GM21447 (cell line): ENCODE measurements around the gene SLX4IP.

Source experiments
- ATAC-seq: cut with Tn5 transposase; IDR thresholded peaks from one replicate; pipeline ENCODE4 v1.9.1; 2021; ENCODE audit not compliant: unreplicated experiment

Gene SLX4IP

DNA sequence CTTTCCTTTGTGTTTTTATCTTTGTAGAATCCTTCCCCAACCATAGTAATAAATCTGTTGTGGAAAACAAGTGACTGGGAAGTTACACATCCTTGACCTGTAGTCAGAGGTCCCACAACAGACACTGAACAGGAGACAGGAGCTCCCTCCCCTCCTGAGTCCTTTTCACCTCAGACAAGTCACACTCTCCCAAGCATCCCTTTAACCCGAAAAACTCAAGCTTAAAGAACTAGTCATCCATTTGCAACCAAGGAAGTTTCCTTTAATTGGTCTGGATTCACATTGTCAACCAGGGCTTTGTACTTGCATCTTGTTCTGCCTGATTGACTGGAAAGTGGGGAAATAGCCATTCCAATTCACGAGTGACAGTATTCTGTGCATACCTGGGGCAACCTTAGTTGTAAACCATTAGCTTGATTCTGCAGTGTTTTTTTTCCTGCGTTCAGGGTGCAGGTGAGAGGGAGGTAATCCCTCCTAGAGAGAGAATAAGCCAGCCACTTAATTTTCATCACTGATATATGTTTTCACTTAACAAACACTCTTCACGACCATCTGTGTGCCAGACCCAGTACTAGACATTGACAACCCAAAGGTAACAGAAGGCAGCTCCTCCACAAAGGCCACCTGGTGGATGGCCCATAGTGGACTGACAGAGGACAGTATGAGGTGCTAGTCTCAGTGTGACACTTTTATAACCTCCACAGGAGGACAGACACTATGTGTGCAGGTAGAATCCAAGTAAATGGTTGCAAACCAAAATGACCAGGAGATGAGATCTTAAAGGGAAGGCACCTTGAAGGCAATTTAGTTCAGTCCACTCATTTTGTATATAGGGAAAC lies 112.4 kb downstream of the SLX4IP start:
- no peak for ATAC-seq

DNA sequence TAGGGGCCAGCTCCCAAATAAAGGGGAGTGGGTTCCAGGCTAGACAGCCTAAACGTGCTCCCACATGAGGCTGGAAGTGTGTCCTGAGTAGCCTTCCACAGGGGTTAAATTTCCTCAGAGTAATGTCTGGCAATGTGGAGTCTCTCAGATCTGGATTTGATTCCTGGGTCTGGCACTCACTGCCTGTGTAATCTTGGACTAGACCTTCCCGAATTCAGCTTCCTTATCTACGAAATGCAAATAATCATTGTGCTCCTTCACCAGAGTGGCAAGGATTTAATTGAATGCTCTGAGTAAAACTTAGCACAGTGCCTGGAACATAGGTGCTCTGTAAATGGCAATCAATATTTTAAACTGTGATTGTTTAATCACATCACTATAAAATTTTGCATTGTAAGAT lies 114.4 kb downstream of the SLX4IP start:
- no peak for ATAC-seq

DNA sequence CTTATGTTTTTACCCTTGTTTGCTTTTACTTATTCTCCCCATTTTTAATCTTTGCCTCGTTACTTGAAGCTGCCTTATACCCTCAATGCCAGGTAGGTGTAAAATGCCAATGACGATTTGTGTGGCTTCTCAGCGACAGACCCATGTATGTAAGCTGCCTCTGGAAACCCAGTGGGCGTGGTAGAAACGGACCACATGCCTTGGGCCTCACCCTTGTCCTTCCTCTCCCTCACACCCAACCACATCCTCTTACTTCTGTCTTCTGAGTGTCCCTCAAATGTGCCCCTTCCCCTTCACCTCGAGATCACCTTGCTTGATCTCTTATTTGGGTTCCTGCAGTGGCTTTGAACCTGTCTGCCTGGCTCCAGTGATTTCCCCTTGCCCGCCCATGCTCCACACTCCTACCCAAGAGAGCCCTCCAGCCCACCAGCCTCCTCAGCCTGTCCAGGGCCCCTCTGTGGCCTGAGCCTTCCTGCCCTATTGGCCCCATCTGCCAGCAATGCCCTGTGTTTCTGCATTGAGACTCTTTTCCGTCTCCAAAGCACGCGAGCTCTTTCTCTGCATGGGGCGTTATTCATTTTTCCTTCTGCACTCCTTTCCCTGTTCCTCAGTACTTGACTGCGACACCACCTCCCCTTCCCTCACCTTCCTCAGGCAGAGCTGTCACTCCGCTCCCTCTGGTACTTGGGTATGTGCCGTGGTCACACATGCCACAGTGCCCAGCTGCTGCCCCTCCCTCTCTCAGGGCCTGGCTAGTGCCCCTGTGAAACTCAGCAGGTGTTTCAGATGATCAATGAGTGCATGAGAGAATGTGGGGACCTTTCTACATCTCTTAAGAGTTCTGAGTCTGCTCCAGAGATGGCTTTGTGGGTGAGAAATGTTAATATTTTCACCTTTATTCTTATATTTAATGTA lies 115.4 kb downstream of the SLX4IP start:
- ATAC-seq: no peak

DNA sequence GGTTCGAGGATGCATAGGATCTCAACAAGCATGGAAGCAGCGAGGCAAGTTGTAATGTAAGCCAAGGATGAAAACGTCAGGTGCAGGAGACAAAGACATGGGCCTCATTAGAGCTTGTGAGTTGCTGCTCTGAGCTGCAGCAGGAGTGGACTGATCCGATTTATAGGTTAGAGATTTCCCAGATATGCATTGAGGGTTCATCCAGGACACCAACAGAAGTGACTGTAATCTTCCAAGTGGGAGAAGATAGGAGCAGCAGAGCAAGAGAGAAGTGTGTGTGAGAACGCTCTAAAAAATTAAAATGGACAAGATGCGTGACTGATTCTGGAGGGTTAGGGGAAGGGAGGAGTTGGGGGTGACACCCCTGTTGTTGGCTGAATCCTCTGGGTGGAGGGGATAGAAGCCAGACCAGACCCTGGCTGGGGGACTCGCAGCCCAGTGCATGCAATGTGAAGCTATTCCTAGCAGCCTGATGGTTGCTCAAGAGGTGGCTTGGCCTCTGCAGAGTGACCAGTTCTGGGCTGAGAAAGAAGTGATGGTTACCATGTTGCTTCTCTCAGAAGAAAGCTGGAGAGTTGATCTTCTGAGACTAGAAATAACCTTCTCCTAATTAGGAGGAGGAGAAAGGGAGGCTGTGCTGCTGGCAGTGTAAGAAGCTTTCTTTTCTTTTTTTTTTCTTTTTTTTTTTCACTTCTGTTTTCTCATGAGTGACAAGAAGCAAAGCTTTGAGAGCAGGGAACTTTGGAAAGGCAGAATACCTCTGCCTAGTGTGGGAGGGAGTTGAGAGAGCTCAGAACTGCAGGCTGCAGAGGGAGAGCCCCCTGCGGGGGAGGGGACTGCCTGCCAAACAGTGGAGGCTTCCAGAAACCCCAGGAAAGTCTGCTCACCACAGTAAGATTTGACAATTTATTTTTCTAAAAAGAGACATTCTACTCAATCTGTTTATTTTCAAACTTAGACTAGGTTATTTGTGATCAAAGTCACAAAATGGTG lies 116.9 kb downstream of the SLX4IP start:
- peak; percentile 77 for ATAC-seq

DNA sequence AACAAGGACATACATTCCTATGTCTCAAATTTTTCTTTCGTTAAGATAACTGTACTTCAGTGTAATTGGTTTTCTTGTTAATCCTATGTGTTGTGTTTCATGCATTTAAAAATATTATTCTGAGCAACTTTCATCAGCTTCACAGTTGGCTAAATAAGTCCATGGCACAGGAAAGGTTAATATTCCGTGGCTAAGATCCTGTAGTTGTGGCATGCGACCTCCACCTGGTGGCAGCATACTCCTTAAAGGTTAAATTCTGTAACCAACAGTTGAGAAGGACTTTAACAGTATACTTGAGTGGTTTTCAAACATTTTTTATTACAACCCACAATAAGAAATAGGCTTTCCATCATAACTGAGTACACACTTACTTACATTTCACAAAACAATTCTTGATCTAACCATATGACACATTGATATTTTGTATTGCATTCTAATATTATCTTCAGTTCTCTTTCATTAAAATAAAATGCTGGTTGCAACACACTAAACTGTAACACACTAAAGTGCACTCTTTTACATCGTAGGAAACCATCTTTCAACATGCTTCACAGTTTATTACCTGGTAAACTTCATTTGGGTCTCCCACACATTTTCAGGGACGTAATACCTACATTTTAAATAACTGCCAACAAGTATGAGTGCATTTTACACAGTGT lies 118.3 kb downstream of the SLX4IP start:
- ATAC-seq: no peak

DNA sequence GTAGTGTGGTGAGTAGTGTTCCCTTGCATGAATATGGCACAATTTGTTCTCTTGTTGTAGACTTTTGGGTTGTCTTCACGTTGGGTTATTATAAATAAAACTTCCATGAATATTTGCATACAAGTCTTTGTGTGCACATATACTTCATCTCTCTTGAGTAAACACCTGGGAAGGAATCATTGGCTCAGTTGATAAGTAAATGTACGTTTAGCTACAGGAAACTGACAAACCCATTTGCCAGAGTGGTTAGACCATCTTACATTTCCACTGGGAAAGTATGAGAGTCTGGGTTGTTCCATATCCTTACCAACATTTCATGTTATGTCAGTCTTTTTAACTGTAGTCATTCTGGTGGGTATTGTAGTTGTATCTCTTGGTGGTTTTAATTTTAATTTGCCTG lies 119.2 kb downstream of the SLX4IP start:
- ATAC-seq: no peak

DNA sequence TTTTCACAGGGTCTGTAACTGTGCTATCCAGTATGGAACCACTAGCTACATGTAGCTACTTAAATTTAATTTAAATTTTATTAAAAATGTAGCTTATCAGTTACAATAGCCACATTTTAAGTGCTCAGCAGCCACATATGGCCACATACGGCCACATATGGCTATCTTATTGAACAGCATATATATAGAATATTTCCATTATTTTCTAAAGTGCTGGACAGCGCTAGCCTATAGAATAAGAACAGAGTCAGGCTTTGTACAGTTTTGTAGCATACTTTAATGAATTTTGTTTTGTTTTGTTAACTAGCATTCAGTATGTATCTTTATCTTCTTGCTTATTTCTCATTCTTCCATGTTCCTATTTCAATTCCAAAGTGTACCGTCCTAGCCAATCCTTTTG lies 120.3 kb downstream of the SLX4IP start:
- ATAC-seq: no peak

DNA sequence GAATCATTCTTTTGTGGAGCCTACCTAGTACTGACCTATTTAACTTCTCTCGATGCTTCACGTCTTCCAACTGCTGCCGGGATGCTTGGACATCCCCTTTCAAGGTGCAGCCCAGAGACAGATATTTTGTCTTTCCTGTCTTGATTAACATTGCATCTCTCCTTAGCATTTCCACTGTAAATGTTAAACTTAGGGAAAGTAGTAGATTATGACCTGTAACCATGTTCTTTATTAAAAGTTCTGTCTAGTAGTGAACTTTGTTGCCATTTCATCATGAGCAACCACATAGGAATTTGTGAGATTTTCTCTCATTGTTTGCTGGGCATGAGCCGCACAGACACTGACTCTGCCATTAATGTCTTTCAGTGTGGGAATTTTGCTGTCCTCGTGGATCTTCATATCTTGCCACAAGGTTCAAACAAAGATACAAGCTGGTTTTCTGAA lies 120.8 kb downstream of the SLX4IP start:
- no peak for ATAC-seq

DNA sequence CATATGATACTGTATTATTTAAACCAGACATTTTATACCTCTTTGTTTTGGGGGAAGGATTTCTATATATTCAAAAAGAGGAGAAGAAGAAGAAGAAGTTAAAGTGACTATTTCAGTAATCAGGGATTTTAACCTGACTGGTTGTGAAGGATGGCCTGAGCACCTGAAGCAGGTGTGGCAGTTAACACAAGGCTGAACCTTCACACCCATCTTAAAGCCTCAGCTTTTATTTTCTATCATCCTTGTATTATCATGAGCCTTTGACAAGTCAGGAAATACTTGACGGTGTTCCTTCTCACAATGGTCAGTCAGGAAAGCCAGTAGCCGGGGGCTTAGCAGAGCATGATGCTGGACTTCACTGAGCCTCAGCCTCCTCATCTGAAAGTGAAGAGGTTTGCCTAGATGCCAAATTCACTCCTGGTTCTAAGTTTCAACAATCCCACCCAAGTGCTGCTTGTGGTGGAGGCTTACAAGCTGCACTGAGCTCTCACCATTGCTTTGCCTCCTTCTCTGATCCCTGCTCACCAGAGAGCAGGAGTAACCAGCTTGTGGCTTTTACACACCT lies 121.5 kb downstream of the SLX4IP start:
- no peak for ATAC-seq

DNA sequence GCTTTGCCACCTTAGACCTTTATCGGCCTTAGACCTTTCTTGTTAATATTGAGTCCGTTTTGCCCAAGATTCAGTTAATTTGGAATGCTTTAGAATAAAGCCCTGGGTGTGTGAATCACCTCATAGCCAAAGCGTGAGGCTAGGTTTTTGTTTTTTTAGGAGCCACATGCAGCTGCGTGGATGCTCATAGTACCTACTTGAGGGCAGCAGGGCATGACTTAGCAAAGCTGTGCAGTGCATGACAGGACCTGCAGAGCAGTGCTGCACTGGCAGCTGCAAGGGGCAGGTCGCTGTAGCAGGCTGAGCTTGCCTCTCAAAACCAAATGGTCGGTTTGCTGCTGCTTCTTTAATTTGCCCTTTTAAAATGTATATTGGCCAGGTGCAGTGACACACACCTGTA lies 122.6 kb downstream of the SLX4IP start:
- no peak for ATAC-seq

DNA sequence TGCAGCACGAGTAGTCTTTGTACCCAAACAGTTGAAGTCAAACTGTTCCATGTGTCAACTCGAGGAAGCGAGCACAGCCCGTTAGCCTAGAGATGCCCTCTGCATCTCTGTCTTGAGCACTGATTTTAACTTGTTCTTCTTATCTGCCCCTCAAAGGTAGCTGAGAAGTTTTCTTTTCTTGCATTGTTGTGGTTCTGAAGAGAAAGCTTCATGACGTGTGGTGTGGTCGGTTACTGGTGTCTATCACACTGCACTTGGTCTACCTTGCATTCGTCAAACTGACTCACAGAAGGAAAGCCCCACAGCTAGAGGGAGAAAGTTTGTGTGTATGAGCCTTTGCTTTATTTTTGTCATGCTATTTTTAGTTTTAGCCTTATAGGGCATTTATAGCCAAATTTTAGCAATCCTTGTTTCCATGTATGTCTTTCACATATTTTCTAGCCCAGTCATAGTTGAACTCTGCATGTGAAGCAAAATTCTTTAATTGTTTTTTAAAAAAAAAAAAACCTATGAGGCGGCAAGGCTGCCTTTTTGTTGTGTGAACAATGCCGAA lies 123.6 kb downstream of the SLX4IP start:
- ATAC-seq: no peak

DNA sequence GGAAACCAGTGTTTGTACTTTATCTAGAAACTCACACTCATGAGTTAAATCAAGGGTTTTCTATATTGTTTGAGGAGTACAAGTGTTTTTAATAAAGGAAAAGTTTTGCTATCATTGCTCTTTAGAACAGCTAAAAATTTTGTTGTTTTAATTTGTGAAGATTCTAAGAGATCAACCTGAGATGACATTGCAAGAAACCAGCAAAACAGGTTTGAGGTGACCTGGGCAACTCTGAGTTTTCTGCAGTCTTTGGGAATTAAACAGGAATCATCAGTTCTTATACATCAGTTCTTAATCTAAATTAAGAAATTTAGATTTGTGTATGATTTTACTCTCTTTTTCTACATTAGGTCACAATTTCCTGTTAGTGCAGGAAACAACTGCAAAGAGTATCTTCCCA lies 124.2 kb downstream of the SLX4IP start:
- ATAC-seq: no peak

DNA sequence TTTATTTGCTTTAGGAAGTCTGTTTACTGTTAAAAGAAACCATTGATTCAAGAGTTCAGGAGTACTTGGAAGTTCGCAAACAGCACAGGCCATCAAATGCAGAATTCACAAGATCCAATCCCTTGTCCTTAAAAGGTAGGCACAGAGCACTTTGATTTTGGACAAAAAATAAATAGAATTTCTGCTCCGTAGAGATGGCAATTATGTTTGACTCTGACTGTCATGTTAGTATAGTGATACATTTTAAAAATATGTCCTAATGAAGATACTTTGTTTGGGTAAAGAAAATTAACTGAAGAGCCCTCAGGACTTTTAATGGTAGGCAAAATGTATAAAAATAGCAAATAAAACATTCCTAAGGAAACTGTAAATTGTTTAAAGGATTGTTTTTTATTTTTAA lies 125.6 kb downstream of the SLX4IP start:
- no peak for ATAC-seq

DNA sequence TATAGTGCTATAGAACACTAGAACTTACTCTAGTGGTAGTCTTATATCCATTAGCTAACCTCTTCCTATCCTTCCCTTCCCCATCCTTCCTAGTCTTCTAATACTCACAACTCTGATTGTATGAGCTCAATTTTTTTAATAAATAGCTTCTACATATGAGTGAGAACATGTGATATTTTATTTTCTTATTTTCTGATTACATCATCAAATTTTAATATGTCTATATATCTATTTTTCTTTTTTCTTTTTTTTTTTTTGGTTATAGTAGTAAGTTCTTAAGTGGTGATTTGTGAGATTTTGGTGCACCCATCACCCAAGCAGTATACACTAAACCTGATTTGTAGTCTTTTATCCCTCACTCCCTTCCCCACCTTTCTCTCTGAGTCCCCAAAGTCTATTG lies 126.2 kb downstream of the SLX4IP start:
- ATAC-seq: no peak

DNA sequence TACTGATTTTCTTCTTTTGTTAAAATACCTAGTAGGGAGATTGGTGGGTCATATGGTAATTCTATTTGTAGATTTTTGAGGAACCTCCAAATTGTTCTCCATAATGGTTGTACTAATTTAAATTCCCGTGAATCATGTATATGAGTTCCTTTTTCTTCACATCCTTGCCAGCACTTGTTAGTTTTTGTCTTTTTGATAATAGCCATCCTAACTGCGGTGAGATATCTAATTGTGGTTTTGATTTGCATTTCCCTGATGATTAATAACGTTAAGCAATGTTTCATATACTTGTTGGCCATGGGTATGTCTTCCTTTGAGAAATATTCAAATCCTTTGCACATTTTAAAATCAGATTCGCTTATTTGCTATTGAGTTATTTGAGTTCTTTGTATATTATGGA lies 127.8 kb downstream of the SLX4IP start:
- ATAC-seq: no peak

DNA sequence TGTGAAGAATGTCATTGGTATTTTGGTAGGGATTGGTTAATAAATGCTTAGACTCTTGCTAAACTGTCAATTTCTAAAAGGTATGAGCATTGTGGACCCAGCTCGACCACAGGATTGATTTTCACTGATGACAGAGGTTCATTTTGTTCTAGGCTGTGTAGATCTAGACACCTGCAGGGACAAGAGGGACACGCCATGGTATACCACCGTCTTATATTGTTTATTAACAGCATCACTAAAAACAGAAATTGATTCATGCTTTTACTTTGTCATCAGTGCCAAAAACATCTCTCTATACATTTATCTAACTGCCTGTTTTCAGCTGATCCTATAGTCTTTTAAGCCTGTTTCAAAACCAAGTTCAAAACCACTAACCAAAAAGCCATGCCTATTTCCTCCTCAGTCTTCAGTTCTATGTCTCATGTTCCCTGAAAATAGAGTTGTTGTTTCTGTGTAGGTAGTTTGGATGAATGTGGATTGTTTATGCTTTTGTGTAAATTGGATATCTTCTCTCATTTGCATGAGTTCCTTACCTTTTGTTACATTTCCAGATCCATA lies 128.9 kb downstream of the SLX4IP start:
- ATAC-seq: no peak

DNA sequence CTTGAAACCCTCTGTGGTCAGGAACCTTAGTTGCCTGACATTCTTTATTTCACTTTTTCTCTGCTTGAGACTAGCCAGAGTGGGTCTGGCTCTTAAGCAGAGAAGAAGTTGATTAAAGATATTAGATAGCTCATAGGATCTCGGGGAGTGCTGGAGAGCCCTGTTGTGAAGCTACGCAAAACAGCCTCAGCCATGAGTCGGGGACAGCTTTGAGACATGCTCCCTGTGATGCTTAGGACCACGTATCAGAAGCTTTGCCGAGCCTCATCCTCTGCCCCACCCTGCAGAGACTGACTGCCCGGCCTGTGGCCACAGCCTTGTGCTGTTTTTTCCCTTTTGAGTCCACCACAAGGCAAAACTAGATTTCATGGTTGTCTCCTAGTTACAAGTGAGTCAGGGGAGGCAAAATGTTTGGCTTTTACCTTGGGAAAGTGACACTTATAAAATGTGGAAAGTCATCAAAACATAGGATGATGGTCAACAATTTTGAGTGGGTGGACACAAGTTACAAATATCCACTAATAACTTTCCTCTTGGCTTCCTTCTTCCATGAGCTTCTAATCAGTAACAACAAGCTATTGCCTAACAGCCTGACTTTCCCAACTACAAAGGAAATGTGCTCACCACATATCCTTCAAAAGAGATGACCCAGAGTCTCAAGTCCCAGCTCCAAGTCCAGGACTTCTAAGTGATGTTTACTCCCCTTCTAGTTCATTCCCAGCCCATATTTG lies 130.3 kb downstream of the SLX4IP start:
- no peak for ATAC-seq
